HG03378 (cell line): ENCODE data around the gene USP36.
A peak's percentile ranks its signal among the peaks of the same experiment; 100 is the strongest.
"Not testable (repeated sequence)": the region's sequence is repeated elsewhere in the genome, so short reads cannot be mapped to it uniquely, and the experiment has no call there.

Source experiments
- ATAC-seq: cut with Tn5 transposase; IDR thresholded peaks from one replicate; pipeline ENCODE4 v1.9.1; 2021; ENCODE audit warnings: mild to moderate bottlenecking, moderate library complexity; ENCODE audit not compliant: unreplicated experiment

The USP36 gene

DNA sequence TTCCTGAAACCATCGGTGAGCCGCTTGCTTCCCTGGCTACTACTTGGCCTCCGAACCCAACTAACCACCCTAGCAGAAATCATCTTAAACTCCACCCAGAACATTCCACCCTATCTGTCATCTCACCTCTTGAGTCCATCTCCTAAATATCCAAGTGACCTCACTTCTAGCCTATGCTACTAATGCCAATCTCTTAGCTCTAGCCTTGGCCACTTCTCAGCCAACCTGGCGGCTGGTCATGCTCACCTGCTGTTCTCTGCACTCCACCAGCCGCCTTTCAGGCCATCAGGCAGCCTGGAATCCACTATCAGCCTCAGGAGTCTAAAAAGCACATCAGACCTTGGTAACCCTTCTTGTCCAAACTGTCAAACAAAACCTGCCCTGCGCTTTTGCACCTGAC, 46.6 kb downstream of the USP36 start:
- no peak for ATAC-seq

DNA sequence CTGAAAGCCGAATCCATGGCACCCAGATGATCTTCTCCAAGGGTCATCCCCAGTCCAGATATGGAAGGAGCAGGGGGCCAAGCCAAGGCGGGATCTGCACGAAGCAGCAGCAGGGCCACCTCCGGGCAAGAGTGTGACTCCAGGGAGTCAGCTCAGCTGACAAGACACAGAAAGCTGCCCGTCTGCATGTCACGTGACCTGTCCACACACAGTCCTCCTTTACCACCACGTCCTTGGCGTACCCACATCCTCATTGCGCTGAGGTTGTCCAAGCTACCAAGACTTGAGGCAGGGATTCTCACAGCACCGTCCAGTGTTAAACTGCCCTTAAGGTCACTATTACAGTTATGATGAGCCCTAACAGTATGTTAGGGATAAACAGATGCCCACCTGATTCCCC, 47.2 kb downstream of the USP36 start:
- ATAC-seq = no peak

DNA sequence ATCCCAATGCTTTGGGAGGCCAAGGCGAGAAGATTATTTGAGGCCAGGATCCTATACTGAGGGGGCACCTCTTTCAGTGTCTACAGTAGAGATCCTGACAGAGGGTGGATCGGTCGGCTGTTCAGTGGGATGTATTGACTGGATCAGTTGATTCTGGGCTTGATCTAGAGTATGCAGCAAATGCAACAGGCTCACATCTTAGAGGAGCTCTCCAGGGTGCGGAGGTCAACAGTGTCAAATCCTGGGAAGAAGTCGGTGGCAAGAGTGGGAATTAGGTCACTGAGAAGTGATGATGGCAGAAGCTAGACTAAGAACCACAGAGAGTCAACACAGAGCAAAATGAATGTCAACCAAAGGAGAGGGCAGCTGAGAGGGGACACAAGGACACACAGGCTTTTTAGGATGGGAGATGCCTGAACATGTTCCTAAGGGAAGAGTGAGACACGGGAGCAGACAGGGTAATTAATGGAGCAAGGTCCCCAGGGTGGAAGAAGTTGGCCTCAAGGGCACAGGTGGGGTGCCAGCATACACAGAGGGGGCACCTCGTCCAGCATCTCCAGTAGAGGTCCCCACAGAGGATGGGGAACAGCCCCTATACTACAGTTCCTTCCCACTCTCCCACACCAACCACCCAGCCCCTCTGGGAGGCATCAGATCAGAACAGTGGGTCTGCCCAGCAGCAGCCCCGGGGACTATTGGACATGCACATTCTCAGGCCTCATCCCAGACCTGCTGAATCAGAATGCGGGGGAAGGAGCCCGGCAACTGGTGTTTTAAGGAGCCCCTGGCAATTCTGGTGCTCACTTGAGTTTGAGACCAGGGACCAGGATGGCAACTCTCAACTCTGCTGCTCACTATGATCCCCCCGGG, 48.5 kb downstream of the USP36 start:
- ATAC-seq = no peak

DNA sequence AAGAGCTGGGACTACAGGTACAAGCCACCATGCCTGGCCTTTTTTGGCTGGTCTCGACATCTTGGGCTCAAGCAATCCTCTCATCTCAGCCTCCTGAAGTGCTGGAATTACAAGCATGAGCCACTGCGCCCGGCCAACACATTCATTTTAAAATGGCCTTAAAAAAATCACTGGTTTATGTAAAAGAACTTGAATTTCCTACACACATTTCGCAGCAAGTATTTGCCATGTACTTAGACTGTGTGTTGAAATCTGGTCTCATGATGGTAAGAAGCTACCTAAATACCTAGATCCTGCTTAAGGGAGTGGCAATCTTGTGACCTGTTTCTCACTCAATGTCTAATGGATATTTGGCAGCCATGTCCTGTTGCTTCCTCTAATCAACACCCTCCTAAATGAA, 50.1 kb downstream of the USP36 start:
- no peak for ATAC-seq

DNA sequence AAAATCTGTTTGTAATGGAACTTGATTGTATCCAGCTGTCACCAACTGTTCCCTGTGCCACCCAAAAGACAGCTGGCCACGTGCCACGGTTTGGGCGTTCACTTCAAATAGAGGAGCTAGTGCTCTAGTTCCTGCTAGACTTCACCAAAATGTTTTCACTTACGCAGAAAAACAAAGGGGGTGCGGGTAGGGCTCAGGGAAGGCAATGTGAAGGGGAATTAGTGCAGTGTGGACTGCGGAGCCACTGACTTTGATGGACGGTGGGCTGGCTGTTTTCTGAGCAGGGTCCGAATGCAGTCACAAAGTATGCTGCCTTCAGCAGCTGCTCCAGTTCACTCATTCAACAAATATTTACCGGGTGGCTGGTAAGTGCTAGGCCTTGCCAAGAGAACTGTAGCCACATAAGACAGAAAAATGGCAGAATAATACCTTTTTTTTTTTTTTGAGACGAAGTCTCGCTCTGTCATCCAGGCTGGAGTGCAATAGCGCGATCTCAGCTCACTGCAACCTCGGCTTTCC, 50.9 kb downstream of the USP36 start:
- ATAC-seq = no peak

DNA sequence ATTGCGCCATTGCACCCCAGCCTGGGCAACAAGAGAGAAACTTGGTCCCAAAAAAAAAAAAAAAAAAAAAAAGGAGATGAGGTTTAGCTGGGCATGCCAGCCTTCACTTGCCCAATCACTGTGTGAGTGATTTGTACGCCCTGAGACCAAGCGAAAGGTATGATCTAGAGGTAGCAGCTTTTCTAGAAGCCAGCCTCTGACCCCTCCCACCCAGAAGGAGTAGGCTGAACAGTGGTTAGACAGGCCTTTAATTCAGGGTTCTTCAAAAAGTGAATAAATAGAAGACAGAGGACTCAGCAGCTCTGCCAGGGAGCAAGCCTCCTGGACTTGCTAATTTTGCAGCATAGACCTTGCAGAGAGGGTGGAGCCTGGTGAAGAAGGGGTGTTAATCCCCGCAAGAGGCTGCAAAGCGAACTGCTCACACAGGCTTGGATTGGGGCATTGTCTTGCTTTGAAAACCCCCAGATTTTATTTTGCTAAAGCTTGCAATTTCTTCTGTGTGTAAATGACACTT, 51.4 kb downstream of the USP36 start:
- no peak for ATAC-seq

DNA sequence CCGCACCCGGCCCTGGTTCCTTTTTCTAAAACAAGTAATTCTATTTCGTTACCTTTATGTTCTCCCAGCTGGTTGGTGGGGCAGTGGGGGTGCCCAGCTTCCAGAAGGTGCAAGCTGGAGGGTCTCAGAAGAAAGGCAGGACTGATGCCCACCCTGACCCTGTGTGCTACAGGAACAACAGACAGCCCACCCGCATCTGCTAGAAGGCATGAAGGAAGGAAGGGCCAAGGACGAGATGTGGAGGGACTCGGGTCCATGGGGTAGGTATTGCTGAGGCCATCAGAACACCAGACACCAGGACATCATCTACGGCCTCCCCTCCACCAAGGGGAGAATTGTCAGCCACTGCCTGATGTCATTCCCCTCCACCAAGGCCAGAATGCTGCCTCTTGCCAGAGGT, 52.2 kb downstream of the USP36 start:
- ATAC-seq = no peak

DNA sequence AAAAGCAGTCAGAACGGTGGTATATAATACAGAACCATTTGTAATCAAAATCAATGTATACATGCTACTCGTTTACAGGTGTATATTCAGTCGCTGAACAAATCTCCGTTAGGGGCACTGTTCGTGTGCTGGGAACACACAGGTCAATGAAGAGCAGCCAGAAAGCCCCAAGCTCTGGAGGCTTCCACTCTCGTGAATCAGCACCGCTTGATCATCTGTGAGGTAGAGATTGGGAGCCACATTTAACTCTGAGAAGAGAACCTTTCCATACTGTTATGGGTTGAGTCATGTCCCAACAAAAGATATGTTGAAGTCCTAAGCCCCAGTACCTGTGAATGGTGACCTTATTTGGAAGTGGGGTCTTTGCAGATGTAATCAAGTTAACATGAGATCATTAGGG, 53.2 kb downstream of the USP36 start:
- ATAC-seq = no peak

DNA sequence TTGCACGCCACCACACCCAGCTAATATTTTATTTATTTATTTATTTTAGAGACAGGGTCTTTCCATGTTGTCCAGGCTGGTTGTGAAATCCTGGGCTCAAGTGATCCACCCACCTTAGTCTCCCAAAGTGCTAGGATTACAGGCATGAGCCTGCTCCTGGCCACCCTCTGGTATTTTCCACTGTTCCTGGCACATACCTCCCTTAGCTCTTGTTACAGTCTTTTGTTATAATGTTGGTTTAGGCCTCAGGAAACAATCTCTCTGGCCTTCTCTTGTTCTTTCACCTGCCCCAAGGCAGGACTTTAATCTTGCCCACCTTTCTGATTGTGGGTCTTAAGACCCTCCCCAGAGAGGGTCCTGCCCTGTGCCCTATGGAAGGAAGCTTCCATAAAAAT, 55.0 kb downstream of the USP36 start:
- no peak for ATAC-seq

DNA sequence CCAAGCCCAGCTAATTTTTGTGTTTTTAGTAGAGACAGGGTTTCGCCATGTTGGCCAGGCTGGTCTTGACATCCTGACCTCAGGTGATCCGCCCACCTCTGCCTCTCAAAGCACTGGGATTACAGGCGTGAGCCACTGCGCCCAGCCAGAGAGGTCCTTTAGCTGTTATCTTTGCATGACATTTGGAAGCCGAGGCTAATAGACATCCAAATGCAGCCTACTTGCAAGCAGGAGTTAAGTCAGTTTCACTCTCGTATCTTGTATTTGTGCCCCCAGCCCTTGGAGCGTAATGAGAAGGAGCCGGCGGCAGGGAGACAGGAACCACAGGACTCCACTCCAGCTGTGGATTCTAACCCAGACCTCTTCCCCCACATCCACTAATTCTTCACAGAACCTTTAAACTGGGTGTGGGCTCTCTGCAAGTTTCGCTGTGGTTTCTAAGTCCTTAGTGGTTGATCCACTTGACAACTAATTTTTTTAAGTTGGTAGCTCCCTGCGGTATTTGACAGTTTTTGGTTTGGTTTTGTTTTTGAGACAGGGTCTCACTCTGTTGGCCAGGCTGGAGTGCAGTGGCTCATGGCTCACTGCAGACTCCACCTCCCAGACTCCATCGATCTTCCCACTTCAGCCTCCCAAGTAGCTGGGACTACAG, 55.5 kb downstream of the USP36 start:
- ATAC-seq = no peak

DNA sequence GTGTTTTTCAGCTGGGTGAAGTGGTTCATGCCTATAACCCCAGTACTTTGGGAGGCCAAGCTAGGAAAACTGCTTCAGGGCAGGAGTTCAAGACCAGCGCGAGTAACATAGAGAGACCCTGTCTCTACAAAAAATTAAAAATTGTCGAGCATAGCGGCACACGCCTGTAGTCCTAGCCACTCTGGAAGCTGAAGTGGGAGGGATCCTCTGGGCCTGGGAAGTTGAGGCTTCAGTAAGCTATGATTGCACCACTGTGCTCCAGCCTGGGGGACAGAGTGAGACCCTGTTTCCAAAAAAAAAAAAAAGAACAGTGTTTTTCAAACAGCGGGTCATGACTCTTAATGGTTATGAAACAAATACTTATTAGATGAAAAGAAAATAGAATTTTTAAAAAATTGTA, 56.3 kb downstream of the USP36 start:
- no peak for ATAC-seq

DNA sequence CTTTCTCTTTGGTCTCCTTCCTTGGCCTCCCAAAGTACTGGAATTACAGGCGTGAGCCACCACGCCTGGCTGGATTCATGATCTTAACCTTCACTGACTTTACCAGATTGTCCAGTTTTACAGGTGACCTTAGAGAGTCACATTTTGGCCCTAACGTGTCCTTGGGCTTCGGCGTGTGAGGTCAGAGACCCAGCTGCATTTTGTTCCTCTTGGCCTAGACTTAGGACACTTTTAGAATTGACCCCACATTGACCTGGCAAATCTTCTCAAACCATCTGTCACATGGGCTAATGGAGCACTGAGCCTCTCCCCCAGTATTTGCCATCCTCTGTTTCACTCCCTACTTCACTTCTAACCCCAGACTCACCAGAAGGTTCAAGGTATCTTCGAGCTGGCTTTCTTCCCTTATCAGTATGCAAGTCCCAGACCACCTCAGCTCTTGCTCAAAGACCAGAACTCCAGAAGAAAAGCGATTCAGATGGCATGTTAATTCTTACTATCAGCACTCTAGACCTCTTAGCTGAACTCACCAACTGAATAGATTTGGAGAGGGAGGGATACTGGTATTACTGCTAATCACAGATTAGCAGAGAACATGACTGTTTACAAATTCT, 56.8 kb downstream of the USP36 start:
- ATAC-seq = no peak

DNA sequence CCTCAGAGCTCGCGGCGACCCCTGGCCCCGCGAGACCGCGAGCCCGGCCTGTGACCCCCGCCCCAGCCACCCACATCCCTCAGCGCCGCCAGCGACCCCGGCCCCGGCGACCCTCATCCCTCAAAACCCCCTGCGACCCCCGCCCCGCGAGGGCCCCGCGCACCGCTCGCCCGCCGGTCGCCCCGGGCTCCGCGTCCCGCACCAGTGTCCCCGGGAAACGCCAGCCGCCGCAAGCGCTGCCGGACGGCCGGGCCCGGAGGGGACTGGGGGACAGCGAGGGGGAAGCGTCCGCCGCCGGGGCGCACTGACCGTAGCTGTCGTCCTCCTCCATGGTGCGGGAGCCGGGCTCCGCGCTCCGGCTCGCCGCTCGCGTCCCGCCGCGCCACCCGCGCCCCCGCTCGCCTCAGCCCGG, 58.7 kb downstream of the USP36 start, which contains the start of gene CYTH1:
TSS of gene CYTH1 (minus strand) at position 381 of the 412 bp plus-strand sequence. CDS start at position 331, 50 bp downstream.
- ATAC-seq = no peak

DNA sequence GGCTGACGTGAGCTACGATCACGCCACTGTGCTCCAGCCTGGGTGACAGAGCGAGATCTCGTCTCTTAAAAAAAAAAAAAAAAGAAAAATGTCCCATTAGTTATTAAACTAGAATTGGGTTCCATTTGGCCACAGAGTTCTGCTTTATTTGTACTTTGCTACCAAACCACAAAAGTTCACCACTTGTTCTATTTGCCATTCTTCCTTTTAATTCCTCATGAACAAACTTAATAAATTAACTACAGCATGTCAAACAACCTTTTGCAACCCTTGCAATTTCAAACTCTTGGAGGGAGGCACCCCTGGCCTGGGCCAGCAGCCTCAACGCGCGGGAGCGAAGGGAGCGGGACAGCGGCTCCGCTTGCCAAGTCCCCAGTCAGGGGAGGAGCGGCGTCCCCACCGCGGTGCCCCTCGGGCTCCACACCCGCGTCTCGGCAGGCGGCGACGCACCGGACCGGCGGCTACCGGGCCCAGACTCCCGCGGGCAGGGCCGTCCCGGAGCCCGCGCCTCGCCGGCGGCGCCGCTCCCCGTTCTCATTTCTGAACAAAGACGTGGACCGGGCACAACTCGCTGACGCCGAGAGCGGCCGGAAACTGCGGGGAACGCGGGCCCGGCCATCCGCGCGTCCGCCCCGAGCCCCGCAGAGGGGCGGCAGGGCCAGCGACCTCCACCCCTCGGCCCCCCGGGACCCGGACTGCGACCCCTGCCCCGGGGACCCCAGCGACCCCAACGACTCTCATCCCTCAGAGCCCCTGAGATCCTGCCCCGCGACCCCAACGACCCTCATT, 59.3 kb downstream of the USP36 start:
- no peak for ATAC-seq

DNA sequence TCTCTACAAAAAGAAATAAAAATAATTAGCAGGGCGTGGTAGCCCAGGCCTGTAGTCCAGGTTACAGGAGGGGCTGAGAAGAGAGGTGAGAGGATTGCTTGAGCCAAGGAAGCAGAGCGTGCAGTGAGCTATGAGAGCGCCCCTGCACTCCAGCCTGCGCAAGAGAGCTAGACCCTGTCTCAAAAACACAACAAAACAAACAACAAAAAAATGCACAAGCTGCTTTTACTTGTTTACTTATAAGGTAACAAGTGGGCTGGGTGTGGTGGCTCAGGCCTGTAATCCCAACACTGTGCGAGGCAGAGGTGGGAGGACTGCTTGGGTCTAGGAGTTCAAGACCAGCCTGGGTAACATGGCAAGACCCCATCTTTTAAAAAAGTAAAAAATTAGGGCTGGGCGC, 60.3 kb downstream of the USP36 start:
- no peak for ATAC-seq

DNA sequence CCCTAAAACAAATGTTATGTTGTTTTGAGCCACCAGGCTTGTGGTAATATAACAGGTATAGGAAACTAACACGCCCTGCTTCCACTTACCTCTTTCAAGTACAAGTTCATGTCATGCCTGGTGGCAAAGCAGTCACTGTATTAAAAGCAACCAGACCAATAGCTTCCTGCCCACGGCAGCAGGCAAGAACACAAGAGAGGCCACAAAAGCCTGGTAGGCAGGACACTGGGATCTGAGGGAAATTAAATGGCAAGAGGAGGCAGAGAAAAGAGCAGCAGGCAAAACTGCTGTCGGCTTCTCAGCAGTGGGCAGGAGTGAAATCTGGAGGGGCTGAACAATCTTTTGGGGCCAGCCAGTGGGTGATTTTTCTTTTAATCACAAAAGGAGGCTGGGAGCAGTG, 60.8 kb downstream of the USP36 start:
- no peak for ATAC-seq

DNA sequence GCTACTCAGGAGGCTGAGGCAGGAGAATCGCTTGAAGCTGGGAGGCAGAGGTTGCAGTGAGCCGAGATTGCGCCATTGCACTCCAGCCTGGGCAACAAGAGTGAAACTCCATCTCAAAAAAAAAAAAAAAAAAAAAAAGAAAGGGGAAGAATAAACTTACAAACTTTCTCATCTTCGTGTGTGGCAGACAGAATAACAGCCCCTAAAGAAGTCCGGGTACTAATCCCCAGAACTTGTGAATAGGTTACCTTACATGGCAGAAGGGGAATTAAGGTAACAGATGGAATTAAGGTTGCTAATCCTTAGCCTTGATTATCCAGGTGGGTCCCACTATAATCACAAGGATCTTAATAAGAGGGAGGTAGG, 61.3 kb downstream of the USP36 start:
- ATAC-seq = not testable (repeated sequence)

DNA sequence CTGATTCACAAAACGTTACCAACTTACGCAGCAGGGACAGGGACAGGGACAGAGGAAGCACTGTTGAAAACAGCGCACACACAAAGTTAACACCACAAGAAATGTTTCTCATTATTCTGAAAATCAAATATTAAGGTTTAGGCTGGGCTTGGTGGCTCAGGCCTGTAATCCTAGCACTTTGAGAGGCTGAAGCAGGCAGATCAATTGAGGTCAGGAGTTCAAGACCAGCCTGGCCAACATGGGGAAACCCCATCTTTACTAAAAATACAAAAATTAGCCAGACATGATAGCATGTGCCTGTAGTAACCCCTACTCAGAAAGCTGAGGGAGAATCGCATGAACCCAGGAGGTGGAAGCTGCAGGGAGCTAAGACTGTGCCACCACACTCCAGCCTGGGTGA, 62.7 kb downstream of the USP36 start:
- ATAC-seq = no peak

DNA sequence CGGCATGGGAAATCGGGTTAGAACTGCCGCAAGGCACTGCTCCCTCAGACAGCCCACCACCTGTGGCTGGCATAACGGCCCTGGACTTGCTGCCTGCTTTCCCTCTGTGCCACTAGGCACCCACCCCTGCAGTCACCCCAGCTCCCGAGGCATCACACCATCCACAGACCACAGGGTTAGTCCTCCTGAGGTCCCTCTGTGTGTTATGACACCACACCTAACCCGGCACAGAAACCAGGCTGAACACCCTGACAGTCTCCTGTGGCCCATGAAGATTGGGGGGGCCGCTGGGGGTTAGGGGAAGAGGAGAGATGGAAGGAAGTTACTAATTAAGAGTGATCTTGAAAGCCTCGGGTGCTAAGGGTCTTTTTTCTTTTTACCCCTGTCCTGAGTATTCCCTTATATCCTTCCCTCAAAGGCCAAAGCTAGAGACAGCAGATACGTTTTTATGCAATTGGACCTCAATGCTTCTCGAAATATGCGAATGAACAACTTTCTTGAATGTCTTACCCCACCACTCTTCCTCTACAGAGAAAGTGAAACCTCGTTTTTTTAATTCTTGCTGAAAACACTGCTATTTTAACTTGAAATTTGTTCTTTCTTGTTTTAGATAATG, 65.5 kb downstream of the USP36 start:
- ATAC-seq = peak; percentile 29

DNA sequence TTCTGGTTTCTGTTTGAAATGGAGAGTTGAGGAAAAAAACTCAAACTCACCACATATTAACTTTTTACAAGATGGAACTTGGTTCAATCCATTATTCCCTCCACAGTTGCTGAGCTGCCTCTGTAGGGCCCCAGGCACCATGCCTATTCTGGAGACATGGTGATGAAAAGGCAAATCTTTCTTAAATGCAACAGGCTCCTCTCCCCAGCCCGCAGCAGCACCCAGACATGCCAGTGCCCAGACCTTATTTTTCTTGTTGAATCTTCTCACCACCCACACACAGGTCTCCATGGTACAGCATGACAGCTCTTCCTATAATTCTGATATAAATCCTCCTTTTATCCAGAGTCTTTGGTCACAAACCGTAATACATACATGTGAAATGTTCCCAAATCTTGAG, 66.2 kb downstream of the USP36 start:
- no peak for ATAC-seq
